Esophagus muscularis mucosa (tissue), 4 donors: ENCODE data around the gene KIAA0825.

Source experiments
- CTCF ChIP-seq, 3 experiments: fragments of 200-600 bp in 2 of 3; fragments of 450-650 bp in 1 of 3; sonication (generic) in 2 of 3; IDR thresholded peaks; one replicate each; pipeline ENCODE4 v1.5.1; 2017 to 2019; ENCODE audit warnings: antibody characterized with exemption in 3 of 3, mild to moderate bottlenecking in 2 of 3, moderate library complexity in 1 of 3
- EP300 ChIP-seq: sonication (generic); formaldehyde crosslinking; IDR thresholded peaks from one replicate; pipeline ENCODE4 v1.6.1; 2017; ENCODE audit warnings: antibody characterized with exemption
- POLR2A ChIP-seq: fragments of 450-650 bp; IDR thresholded peaks from one replicate; pipeline ENCODE4 v1.6.1; 2017; ENCODE audit warnings: antibody characterized with exemption, moderate library complexity, mild to moderate bottlenecking, low read depth
- POLR2AphosphoS5 ChIP-seq, 2 donors: sonication (generic); formaldehyde crosslinking; IDR thresholded peaks; one replicate each; pipeline ENCODE4 v1.6.1; 2017; ENCODE audit warnings: antibody characterized with exemption in 2 of 2

- no peak for TF ChIP-seq POLR2A
- no peak for TF ChIP-seq CTCF (IDR thresholded peaks at IDR 0.05)
- no peak for TF ChIP-seq POLR2AphosphoS5 (IDR thresholded peaks at IDR 0.05)
- TF ChIP-seq EP300 = no peak
These were observed 100.6 kb downstream of the KIAA0825 start for GRCh38 chr5:94517490-94518488.
